HG03439 (cell line): Measurements from ENCODE around the gene LASP1.
"Not testable (repeated sequence)": the region's sequence is repeated elsewhere in the genome, so short reads cannot be mapped to it uniquely, and the experiment has no call there.

ENCODE experiments used
- ATAC-seq: cut with Tn5 transposase; IDR thresholded peaks from one replicate; pipeline ENCODE4 v1.9.1; 2021; ENCODE audit warnings: mild to moderate bottlenecking, moderate library complexity; ENCODE audit not compliant: unreplicated experiment

LASP1 gene

DNA sequence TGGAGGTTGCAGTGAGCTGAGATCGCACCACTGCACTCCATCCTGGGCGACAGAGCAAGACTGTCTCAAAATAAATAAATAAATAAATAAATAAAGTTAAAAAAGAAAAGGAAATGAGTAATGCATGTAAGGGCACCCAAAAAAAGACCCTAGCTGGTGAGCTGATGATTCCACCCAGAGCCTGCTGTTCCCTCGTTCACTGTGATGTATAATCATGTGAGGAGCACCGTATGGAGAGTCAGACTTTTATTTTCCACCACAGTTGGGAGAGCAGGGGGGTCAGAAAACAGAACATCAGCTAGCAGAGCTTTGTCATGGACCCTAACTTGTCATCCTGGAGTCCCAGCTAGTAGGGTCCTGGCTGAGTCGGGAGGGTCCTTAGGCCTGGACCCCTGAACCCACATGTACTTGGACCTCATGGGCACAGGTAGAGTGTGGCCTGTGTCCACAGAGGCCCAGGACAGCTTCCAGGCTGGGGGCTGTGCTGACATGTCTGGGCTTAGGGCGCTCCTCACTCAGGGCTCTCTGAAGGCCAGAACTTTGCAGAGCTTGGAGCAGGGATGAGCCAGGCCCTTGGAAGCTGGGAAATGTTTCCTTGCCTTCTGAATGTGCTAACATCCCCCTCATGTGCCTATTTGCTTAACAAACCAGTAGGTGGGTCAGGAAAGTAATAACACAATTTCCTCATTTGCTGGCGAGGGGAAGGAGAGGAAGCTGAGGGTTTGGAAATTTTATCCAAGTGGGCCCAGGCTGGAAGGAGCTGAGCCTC, 36.8 kb downstream of the LASP1 start:
- ATAC-seq, result no peak

DNA sequence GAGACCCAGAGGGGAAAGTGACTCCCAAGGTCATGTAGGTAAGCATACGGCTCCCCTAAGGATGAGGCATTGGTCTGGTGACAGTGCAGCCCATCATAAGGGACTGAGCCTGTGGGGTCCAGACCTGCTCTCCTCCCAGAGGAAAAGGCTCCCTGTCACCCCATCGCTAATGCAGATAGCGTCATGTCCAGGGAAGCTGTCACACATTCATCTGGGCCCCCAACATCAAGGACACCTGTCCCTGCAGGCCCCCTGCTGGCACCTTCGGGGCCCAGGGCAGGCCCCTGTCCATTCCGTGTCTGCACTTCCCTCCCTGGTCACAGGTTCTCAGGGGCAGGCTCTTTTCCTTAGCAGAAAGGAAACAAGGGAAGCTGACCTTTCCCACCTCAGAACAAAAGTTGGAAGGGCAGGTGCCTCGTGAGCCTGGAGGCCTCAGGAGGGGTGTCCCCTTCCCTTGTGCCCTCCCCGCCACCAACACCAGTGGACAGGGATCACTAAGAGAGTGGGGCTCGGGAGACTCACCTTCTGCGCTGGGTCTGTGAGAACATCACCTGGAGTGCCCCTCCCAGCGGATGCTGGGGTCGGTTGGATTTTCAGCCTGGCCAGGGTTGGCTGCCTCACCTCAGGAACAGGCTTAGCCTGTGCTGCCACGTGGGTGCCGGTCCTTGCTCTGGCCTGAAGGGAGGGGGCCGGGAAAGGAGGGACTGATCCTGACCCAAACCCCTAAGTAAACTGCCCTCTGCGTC, 38.2 kb downstream of the LASP1 start:
- no peak for ATAC-seq

DNA sequence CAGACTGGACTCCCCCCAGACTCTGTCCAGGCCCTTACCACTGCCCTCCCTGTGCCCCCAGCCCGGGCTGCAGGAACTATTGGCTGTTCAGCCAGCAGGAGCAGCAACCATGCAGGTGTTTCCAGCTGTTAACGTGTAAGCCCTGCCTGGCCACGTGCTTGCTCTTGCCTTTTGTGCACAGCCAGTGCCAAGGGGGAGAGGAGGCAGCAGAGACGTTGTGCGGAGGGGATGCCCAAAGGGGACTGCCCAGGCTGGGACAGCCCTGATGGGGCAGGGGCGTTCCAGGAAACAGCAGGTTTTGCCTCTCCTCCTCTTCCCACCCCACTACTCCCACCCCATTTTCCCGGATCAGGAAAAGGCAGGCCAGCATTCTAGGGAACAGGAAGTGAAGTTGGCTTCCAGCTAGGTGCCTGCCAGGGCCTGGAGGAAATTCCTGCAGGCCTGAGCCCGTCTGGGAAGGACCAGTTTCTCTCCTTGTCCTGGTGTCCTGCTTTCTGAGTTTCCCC, 38.9 kb downstream of the LASP1 start:
- no peak for ATAC-seq

DNA sequence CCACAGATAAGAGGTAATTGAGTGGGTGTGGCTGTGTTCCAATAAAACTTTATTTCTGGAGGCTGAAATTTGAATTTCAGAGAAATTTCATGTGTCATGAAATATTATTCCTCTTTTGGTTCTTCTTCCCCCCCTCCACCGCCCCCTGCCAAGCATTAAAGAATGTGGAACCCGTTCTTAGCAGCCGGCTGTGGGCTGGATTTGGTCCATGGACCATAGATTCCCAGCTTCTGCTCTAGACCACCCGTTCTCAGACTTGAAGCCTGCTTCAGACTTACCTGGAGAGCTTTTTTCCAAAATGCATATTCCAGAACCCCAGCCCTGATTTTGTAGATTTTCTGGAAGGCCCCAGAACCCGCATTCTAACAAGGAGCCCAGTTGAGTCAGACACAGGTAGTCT, 40.5 kb downstream of the LASP1 start:
- no peak for ATAC-seq

DNA sequence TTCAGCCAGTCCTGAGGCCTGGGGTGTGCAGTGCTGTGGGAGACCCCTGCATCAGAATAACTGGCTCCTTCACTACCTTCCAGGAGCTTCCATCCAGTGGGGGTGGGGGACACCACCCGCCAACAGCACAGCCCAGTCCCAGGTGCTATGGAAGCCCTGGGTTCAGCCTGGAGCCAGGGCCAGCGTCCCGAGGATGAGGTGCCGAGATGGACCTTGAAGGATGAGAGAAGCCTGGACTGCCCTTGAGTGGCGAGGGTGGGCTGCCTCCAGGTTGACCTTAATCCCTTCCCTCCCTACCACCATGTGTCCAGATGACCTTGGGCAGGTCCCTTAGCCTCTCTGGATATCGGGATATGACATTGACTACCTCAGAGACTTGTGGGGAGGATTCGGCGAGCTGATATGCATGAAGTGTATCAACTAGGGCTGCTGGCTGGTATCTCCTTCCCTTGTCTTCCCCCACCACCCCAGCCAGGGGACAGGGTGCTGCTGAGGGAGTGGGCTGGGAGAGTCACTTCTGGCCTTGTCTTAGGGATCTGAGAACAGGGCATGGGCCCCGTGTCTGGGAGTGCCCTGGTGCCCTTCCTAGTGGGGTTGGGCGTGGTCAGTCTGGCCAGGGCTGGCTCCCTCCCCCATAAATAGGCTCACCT, 41.3 kb downstream of the LASP1 start:
- no peak for ATAC-seq

DNA sequence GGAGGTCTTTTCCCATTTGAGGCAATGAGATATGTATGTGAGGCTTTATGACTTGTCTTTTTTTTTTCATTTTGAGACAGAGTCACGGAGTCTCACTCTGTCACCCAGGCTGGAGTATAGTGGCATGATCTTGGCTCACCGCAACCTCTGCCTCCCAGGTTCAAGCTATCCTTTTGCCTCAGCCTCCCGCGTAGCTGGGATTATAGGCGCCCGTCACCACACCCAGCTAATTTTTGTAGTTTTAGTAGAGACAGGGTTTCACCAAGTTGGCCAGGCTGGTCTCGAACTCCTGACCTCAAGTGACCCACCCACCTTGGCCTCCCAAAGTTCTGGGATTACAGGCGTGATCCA, 41.8 kb downstream of the LASP1 start:
- not testable (repeated sequence) for ATAC-seq

DNA sequence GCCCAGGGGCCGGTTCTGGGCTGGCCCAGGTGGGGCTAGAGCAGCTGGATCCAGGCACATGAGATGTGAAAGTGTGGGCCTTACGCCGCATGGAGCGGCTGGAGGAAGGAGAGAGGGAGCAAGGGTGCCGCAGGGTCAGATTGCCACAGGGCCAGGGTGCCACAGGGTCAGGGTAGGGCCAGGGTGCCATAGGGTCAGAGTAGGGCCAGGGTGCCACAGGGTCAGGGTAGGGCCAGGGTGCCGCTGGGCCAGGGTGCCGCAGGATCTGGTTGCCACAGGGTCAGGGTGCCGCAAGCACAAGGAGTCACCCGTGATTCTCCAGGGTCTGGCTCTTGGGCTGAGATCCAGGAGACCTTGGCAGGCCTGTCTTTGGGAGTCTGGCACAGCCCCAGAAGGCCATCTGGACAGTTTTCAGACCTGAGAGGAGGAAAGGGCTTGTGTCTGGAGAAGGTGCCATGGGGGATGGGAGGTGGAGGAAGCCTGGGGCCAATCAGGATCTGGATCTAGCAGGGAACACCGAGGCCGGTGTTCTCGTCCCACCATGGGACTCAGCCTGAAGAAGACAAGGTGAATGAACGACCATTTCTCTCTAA, 42.5 kb downstream of the LASP1 start:
- no peak for ATAC-seq

DNA sequence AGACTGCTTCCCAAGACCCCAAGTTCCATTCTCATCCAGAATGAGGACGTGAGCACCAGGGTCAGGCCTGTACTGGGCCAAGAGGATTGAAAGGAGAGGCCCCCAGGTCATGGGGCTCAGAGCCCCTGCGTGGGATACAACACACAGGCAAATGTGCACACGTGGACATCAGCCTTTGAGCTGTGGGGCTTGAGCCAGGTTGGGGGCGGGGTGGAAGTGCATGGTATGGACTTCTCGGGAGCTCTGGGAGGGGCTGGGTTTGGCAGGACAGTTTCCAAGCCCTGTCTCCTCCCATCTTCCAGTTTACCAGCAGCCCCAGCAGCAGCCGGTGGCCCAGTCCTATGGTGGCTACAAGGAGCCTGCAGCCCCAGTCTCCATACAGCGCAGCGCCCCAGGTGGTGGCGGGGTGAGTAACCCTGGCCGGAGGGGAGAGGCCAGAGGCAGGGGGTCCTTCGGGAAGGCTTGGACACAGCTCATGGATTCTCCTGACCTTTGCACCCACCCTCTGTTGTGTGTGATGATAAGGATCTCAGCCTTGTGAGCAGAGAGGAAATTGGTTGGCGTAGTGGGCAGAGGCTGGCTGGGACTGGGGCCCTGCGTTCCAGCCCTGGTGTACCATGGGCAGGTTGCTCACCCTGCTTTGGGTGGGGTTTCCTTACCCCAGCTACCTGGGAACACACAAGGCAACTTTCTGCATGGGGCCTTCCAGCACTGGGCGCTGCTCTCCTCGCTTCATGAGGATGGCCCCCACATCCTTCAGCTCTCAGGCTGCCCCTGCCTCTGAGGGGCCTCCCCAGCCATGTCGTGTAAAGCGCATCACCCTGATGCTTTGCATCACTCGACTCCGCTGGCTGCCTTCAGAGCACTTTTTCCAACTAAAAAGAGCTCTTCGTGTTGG, 45.1 kb downstream of the LASP1 start:
- ATAC-seq, result no peak

DNA sequence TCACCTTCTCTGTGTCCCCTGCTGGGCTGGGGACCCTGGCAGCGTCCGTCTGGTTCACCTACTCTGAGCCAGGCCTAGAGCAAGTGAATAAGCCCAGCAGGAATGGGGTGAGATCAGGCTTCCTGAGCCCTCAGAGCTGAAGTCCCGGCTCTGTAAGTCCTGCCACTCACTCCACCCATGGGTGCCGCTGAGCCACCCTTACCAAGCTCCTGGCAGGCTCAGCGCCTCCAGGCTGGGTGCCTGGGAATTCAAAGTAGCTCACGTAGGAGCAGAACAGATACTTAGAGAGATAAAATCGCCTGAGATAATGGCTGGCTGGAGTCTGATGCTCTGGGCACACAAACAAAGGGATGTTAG, 45.8 kb downstream of the LASP1 start:
- ATAC-seq, result no peak

DNA sequence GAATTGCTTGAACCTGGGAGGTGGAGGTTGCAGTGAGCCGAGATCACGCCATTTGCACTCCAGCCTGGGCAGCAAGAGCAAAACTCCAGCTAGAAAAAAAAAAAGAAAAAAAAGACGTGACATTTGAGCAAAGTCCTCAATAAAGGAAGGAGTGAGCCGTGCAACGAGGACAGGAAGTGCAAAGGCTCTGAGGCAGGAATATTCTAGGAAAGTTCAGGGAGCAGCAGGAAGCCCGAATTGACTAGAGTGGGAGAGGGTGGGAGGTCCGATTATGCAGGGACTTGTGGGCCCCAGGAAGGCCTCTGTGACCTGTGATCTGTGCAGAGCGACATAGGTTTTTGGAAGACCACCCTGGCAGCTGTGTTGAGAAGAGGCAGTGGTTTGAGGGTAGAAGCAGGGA, 46.9 kb downstream of the LASP1 start:
- ATAC-seq, result no peak

DNA sequence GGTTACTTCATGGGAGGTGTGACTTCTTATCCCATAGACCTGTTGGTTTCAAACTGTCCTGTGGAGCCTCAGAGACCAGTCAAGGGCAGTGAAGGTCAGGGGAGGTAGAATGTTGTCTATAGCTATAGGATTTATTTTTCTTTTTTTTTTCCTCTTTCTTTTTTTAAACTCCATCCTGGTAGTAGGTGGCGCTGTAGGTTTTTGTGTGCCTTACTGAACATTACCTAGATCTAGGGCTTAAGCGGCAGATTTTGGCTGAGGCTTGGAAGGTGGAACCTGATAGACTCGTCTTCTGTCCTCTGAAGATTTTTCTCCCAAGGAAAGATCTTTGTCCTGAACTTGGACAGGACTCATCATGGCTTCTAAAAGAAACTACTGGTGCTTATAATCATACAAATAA, 47.4 kb downstream of the LASP1 start:
- ATAC-seq, result no peak

DNA sequence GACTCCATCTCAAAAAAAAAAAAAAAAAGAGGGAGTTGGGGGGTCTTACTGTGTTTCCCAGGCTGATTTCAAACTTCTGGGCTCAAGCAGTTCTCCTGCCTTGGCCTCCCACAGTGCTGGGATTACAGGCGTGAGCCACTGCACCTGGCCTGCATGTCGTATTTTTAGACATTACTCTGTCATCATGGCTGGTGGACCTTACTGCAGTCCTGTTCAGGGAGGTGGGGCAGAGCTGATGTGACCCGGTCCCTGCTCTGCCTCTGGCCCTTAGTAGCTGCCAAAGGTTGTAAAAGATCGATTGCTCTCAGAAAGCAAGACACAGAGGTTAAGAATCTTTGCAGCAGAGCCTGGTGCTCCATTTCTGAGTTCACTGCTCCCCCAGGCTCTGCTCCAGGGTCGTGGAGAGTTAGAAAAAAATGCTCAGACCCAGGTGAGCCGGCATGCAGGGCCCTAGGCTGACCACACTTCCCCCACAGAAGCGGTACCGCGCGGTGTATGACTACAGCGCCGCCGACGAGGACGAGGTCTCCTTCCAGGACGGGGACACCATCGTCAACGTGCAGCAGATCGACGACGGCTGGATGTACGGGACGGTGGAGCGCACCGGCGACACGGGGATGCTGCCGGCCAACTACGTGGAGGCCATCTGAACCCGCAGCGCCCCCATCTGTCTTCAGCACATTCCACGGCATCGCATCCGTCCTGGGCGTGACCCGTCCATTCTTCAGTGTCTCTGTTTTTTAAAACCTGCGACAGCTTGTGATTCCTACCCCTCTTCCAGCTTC, 48.5 kb downstream of the LASP1 start:
- ATAC-seq, result no peak

DNA sequence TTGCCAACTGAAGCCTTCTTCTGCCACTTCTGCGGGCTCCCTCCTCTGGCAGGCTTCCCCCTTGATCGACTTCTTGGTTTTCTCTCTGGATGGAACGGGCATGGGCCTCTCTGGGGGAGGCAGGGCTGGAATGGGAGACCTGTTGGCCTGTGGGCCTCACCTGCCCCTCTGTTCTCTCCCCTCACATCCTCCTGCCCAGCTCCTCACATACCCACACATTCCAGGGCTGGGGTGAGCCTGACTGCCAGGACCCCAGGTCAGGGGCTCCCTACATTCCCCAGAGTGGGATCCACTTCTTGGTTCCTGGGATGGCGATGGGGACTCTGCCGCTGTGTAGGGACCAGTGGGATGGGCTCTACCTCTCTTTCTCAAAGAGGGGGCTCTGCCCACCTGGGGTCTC, 49.1 kb downstream of the LASP1 start:
- no peak for ATAC-seq

DNA sequence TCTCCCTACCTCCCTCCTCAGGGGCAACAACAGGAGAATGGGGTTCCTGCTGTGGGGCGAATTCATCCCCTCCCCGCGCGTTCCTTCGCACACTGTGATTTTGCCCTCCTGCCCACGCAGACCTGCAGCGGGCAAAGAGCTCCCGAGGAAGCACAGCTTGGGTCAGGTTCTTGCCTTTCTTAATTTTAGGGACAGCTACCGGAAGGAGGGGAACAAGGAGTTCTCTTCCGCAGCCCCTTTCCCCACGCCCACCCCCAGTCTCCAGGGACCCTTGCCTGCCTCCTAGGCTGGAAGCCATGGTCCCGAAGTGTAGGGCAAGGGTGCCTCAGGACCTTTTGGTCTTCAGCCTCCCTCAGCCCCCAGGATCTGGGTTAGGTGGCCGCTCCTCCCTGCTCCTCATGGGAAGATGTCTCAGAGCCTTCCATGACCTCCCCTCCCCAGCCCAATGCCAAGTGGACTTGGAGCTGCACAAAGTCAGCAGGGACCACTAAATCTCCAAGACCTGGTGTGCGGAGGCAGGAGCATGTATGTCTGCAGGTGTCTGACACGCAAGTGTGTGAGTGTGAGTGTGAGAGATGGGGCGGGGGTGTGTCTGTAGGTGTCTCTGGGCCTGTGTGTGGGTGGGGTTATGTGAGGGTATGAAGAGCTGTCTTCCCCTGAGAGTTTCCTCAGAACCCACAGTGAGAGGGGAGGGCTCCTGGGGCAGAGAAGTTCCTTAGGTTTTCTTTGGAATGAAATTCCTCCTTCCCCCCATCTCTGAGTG, 49.6 kb downstream of the LASP1 start:
- no peak for ATAC-seq

DNA sequence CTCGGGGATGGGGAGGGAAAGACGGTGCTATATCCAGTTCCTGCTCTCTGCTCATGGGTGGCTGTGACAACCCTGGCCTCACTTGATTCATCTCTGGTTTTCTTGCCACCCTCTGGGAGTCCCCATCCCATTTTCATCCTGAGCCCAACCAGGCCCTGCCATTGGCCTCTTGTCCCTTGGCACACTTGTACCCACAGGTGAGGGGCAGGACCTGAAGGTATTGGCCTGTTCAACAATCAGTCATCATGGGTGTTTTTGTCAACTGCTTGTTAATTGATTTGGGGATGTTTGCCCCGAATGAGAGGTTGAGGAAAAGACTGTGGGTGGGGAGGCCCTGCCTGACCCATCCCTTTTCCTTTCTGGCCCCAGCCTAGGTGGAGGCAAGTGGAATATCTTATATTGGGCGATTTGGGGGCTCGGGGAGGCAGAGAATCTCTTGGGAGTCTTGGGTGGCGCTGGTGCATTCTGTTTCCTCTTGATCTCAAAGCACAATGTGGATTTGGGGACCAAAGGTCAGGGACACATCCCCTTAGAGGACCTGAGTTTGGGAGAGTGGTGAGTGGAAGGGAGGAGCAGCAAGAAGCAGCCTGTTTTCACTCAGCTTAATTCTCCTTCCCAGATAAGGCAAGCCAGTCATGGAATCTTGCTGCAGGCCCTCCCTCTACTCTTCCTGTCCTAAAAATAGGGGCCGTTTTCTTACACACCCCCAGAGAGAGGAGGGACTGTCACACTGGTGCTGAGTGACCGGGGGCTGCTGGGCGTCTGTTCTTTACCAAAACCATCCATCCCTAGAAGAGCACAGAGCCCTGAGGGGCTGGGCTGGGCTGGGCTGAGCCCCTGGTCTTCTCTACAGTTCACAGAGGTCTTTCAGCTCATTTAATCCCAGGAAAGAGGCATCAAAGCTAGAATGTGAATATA, 50.8 kb downstream of the LASP1 start:
- ATAC-seq, result no peak

DNA sequence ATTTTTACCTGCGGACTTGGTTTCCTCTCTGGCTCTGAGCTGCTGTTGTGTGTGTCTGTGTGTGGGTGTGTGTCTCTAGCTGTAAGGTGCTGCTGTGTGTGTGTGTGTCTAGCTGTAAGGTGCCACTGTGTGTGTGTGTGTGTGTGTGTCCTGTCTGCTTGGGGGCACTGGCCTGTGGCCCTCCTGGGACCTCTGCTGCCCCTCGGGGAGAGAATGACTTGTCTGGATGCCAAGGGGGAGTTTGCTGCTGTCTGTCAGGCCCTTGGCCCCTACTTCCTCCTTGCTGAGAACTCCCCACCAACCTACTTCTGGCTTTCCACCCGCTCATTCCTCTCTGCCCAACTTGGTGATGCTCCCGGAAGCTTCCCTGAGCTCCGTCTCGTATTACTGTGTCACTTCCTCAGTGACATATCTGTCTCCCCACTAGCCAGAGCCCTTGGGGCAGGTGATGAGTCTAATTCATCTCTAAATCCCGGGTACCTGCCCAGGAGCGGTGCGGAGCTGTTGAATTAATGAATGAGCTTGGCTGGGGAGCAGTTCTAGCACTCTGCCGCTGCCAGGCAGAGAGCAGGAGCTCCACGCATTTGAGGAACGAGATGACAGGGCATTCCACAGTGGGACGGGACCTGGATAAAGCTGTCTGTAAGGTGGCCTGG, 52.0 kb downstream of the LASP1 start:
- no peak for ATAC-seq

DNA sequence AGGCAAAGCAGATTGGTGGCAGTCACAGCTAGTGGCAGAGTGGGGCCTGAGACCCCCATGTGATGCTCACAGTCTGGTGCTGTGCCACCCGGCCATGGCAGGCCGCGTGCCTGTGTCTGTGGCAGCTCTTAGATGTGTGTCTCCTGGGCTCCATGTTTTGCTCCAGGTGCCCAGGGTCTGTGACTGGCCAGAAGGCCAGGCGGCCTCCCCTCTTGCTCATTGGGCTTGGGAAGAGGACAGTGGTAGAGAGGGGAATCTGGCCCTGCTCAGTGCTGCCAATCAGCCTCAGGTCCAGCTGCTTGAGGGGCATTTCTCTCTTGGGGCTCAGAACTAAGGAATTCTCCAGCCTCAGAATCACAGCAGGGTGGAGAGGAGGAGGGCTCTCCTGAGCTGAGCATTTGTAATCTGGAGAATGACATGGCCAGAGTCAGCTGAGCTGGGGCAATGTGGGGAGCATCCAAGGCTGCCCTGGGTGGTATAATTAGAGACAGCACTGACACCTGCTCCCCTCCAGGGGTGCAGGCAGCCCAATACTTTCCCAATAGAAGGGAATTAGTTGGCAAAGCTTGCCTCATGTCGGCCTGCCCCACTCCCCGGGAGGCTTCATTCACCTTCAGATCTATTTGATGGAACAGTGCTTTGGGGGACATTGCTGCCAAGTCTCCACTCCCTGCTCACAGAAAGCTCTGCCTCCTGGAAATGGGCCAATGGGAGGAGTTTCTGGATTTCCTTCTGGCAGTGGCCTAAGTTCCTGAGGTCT, 52.9 kb downstream of the LASP1 start:
- ATAC-seq, result no peak
